Ascending aorta (tissue), 2 donors: Measurements from ENCODE around the gene PTK7. TPM values are rescaled to one million over a fixed set of nuclear protein-coding genes. Genes with fewer than 3 reads are reported as not detected.
A peak's percentile ranks its signal among the peaks of the same experiment; 100 is the strongest.

ENCODE experiments used
- DNase-seq, 2 donors: peaks; one replicate each; pipeline ENCODE4 v3.0.0-alpha.2; 2019; ENCODE audit warnings: low spot score in 2 of 2
- H3K27ac ChIP-seq, 2 donors: fragments of 200-600 bp; sonication (generic); one replicate each; pipeline ENCODE4 v1.5.1; 2016 to 2017; ENCODE audit warnings: mild to moderate bottlenecking in 1 of 2
- H3K27me3 ChIP-seq: fragments of 200-600 bp; sonication (generic); one replicate; pipeline ENCODE4 v1.5.1; 2017
- H3K36me3 ChIP-seq, 2 donors: fragments of 200-600 bp; sonication (generic); one replicate each; pipeline ENCODE4 v1.5.1; 2016
- H3K4me1 ChIP-seq, 2 donors: fragments of 200-600 bp; sonication (generic); one replicate each; pipeline ENCODE4 v1.5.1; 2016 to 2017; ENCODE audit warnings: mild to moderate bottlenecking in 1 of 2
- H3K4me3 ChIP-seq, 2 donors: fragments of 200-600 bp; sonication (generic); one replicate each; pipeline ENCODE4 v1.5.1; 2016 to 2017; ENCODE audit warnings: mild to moderate bottlenecking in 1 of 2
- H3K9me3 ChIP-seq, 2 donors: fragments of 200-600 bp; sonication (generic); one replicate each; pipeline ENCODE4 v1.5.1; 2016
- CTCF ChIP-seq, 3 experiments: fragments of 200-600 bp in 2 of 3; fragments of 450-650 bp in 1 of 3; sonication (generic) in 2 of 3; IDR thresholded peaks; one replicate each; pipeline ENCODE4 v1.5.1; 2016 to 2019; ENCODE audit warnings: antibody characterized with exemption in 3 of 3, mild to moderate bottlenecking in 1 of 3, moderate library complexity in 1 of 3
- intact Hi-C: fragments of 100-400 bp; cut with DNase I; formaldehyde crosslinking; loops from one replicate; pipeline ENCODE4 v1.15.1; 2023
- total RNA-seq: library from RNA; depleted of rRNA; stranded (reverse); fragments of >200 nt; gene quantifications from one replicate; pipeline ENCODE4 v1.1.0, GENCODE V29; 2016

PTK7 gene
- total RNA-seq, result 34.9 TPM

GRCh38 chr6:43075670-43076463, at the start of gene PTK7:
PTK7 (plus strand) TSS chr6:43076314; CDS start chr6:43076489, 175 bp downstream.
- intact Hi-C loops, result no loop called here
- Histone ChIP-seq H3K27ac (no peak within 1 kb of the TSS), H3K4me1 (peaks cover 0 to 5% of the 10 kb centered on the region in 2 donors), H3K27me3 (peaks cover 4% of the 10 kb centered on the region), H3K4me3 (peak within 1 kb of the TSS; percentile 55 to 59), H3K9me3 (no peaks in the 10 kb centered on the region), H3K36me3 (peaks cover 15 to 35% of the 10 kb centered on the region in 2 donors)
- TF ChIP-seq CTCF (IDR thresholded peaks at IDR 0.05), result no peak
- DNase-seq, result no peak

GRCh38 chr6:43026365-43026764, 49.7 kb upstream of the PTK7 start:
- H3K27ac ChIP-seq, result no peak overlapping the region
- DNase-seq, result no peak
- peaks cover 4 to 15% of the 10 kb centered on the region in 2 donors for H3K4me1 ChIP-seq
- H3K36me3 ChIP-seq, result peaks cover 69% of the 10 kb centered on the region in 2 donors
- no peak for TF ChIP-seq CTCF (IDR thresholded peaks at IDR 0.05)
- intact Hi-C loops, result no loop called here
- H3K4me3 ChIP-seq, result no peak overlapping the region
- H3K9me3 ChIP-seq, result no peaks in the 10 kb centered on the region
- no peaks in the 10 kb centered on the region for H3K27me3 ChIP-seq

- H3K27me3 ChIP-seq, result no peaks in the 10 kb centered on the region
- no peak for TF ChIP-seq CTCF (IDR thresholded peaks at IDR 0.05)
- H3K4me1 ChIP-seq, result peaks cover 0 to 2% of the 10 kb centered on the region in 2 donors
- intact Hi-C loops, result no loop called here
- H3K27ac ChIP-seq, result no peak overlapping the region
- no peak overlapping the region for H3K4me3 ChIP-seq
- DNase-seq, result no peak
- peaks cover 79 to 88% of the 10 kb centered on the region in 2 donors for H3K36me3 ChIP-seq
- H3K9me3 ChIP-seq, result no peaks in the 10 kb centered on the region
Measured at GRCh38 chr6:43029120-43029519, 47.0 kb upstream of the PTK7 start.

- no peaks in the 10 kb centered on the region for H3K4me1 ChIP-seq
- H3K27ac ChIP-seq, result no peak overlapping the region
- no peak for DNase-seq
- intact Hi-C loops, result no loop called here
- TF ChIP-seq CTCF (IDR thresholded peaks at IDR 0.05), result no peak
- no peak overlapping the region for H3K4me3 ChIP-seq
- H3K36me3 ChIP-seq, result peaks cover 61 to 68% of the 10 kb centered on the region in 2 donors
- H3K27me3 ChIP-seq, result no peaks in the 10 kb centered on the region
- no peaks in the 10 kb centered on the region for H3K9me3 ChIP-seq
Measured at GRCh38 chr6:43032326-43032725, 43.8 kb upstream of the PTK7 start.

GRCh38 chr6:43033496-43034189, 42.5 kb upstream of the PTK7 start:
- no peaks in the 10 kb centered on the region for H3K27me3 ChIP-seq
- no peaks in the 10 kb centered on the region for H3K4me1 ChIP-seq
- peaks cover 60 to 67% of the 10 kb centered on the region in 2 donors for H3K36me3 ChIP-seq
- no peak overlapping the region for H3K27ac ChIP-seq
- H3K4me3 ChIP-seq, result no peak overlapping the region
- intact Hi-C loops, result no loop called here
- TF ChIP-seq CTCF (IDR thresholded peaks at IDR 0.05), result no peak
- no peaks in the 10 kb centered on the region for H3K9me3 ChIP-seq
- no peak for DNase-seq
